ENCODE measurements around the gene ARHGEF7.

The ARHGEF7 gene

DNA sequence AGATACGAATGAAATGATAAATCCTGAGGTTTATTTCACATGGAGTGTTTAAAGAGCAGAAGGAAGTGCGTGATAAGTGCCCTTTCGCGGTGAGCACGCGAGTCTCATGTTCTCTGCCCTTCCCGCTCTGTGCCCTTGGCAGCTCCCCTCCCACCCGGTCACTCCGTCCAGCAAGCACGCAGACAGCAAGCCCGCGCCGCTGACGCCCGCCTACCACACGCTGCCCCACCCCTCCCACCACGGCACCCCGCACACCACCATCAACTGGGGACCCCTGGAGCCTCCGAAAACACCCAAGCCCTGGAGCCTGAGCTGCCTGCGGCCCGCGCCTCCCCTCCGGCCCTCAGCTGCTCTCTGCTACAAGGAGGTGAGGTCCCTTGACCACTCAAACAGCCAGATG, 167.9 kb downstream of the ARHGEF7 start:
- Histone ChIP-seq H3K4me1 (no peaks in the 10 kb centered on the region), H3K27me3 (no peaks in the 10 kb centered on the region), H3K9me3 (no peaks in the 10 kb centered on the region), H3K36me3 (peaks cover 35% of the 10 kb centered on the region), H3K4me3 (ENCODE audit: low read depth, low read length) (no peak overlapping the region)
- TF ChIP-seq, protein P1, sequence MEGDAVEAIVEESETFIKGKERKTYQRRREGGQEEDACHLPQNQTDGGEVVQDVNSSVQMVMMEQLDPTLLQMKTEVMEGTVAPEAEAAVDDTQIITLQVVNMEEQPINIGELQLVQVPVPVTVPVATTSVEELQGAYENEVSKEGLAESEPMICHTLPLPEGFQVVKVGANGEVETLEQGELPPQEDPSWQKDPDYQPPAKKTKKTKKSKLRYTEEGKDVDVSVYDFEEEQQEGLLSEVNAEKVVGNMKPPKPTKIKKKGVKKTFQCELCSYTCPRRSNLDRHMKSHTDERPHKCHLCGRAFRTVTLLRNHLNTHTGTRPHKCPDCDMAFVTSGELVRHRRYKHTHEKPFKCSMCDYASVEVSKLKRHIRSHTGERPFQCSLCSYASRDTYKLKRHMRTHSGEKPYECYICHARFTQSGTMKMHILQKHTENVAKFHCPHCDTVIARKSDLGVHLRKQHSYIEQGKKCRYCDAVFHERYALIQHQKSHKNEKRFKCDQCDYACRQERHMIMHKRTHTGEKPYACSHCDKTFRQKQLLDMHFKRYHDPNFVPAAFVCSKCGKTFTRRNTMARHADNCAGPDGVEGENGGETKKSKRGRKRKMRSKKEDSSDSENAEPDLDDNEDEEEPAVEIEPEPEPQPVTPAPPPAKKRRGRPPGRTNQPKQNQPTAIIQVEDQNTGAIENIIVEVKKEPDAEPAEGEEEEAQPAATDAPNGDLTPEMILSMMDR (IDR thresholded peaks at IDR 0.05; ENCODE audit: low read depth, low read length): no peak
- DNase-seq: no peak

DNA sequence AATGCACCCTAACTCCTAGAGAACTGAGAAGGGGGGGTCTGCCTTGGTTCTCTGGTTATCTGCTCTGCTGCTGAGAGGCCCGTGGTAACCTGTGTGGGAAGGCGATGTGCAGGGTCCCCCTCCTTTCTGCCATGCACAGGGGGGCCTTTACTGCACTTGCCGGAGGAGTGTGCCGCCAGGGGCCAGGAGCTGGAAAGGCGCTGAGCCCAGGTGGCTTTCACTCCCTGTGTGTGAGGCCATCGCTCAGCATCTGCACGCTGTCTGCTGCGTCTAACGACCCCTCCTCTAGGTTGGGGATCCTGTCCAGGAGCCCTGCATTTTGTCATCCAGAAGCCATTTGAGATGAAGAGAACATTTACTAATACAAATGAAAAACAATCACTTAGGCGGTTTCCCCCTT, 168.3 kb downstream of the ARHGEF7 start:
- no peaks in the 10 kb centered on the region for H3K9me3 ChIP-seq
- DNase-seq: no peak
- H3K4me3 ChIP-seq (ENCODE audit: low read depth, low read length): no peak overlapping the region
- H3K27me3 ChIP-seq: no peaks in the 10 kb centered on the region
- peaks cover 32% of the 10 kb centered on the region for H3K36me3 ChIP-seq
- no peaks in the 10 kb centered on the region for H3K4me1 ChIP-seq
- TF ChIP-seq, protein P1 (IDR thresholded peaks at IDR 0.05; ENCODE audit: low read depth, low read length): no peak

GRCh38 chr13:111283991-111284390, 168.9 kb downstream of the ARHGEF7 start:
- H3K36me3 ChIP-seq: peaks cover 32% of the 10 kb centered on the region
- no peaks in the 10 kb centered on the region for H3K4me1 ChIP-seq
- TF ChIP-seq, protein P1 (IDR thresholded peaks at IDR 0.05; ENCODE audit: low read depth, low read length): no peak
- no peaks in the 10 kb centered on the region for H3K27me3 ChIP-seq
- no peak for DNase-seq
- no peaks in the 10 kb centered on the region for H3K9me3 ChIP-seq
- no peak overlapping the region for H3K4me3 ChIP-seq (ENCODE audit: low read depth, low read length)

DNA sequence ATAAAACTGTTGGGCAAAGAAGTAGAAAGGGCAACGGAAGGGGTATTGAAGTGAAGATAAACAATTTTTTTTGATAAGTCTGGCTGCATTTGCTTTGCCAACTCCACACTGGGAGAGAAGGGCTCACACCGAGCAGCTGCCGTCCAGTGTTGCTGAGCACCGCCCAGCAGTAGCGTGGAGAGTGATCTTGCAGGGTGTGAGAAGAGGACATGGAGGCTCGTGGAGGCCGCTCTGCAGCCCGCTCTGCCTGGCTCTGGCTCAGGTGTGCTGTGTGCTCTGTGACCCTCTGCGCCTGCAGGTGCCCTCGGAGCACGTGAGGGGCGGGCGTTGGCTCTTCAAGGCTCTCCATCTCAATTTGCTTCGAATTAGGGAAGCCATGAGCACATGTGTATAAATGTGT, 169.5 kb downstream of the ARHGEF7 start:
- no peak for DNase-seq
- Histone ChIP-seq H3K4me1 (no peaks in the 10 kb centered on the region), H3K4me3 (ENCODE audit: low read depth, low read length) (no peak overlapping the region), H3K27me3 (no peaks in the 10 kb centered on the region), H3K9me3 (no peaks in the 10 kb centered on the region), H3K36me3 (peaks cover 32% of the 10 kb centered on the region)
- TF ChIP-seq, protein P1 (IDR thresholded peaks at IDR 0.05; ENCODE audit: low read depth, low read length): no peak

- peaks cover 29% of the 10 kb centered on the region for H3K36me3 ChIP-seq
Observed at GRCh38 chr13:111286162-111286561, 171.1 kb downstream of the ARHGEF7 start.

GRCh38 chr13:111286749-111287148, 171.6 kb downstream of the ARHGEF7 start:
- H3K9me3 ChIP-seq: no peaks in the 10 kb centered on the region
- H3K36me3 ChIP-seq: peaks cover 32% of the 10 kb centered on the region
- DNase-seq: no peak
- H3K4me1 ChIP-seq: no peaks in the 10 kb centered on the region
- TF ChIP-seq, protein P1 (IDR thresholded peaks at IDR 0.05; ENCODE audit: low read depth, low read length): no peak
- no peak overlapping the region for H3K4me3 ChIP-seq (ENCODE audit: low read depth, low read length)
- H3K27me3 ChIP-seq: no peaks in the 10 kb centered on the region

More at GRCh38 chr13:111286162-111286561, 171.1 kb downstream of the ARHGEF7 start:
- Histone ChIP-seq H3K27me3 (no peaks in the 10 kb centered on the region), H3K4me3 (ENCODE audit: low read depth, low read length) (no peak overlapping the region), H3K4me1 (no peaks in the 10 kb centered on the region), H3K9me3 (no peaks in the 10 kb centered on the region)
- no peak for DNase-seq
- TF ChIP-seq, protein P1 (IDR thresholded peaks at IDR 0.05; ENCODE audit: low read depth, low read length): 0 out of 2 replicates have a peak, but pooled peaks have one; percentile 3

Measured in BE2C (cell line).